A549 (cell line): ENCODE measurements around the gene VSIG8. TPM values are rescaled to one million over a fixed set of nuclear protein-coding genes. Genes with fewer than 3 reads are reported as not detected.

Source experiments
- ATAC-seq, 2 experiments: fragments of 200-7000 bp in 1 of 2; fragments of >200 bp in 1 of 2; cut with Nextera tagmentation in 1 of 2; cut with Tn5 transposase in 1 of 2; 3 replicates each; pipeline versions ENCODE4 v1.8.0 to v1.9.1; 2018 to 2020; ENCODE audit warnings: mild to moderate bottlenecking in 1 of 2, moderate library complexity in 1 of 2
- CTCF ChIA-PET: fragments of 300-600 bp; sonication (Branson Sonifier 250); formaldehyde crosslinking; extraction: SDS; loops from one replicate; lab custom pipeline; 2021; ENCODE audit warnings: antibody characterized with exemption, inconsistent platforms; lab: Yijun Ruan, JAX
- POLR2A ChIA-PET: fragments of 350-600 bp; formaldehyde crosslinking; extraction: SDS; loops from one replicate; lab custom pipeline; 2021; ENCODE audit warnings: antibody characterized with exemption, inconsistent platforms; lab: Yijun Ruan, JAX
- DNase-seq, 2 experiments: peaks; one replicate each; pipeline versions ENCODE4 v3.0.0 to v3.0.0-alpha.2; 2011 to 2016; ENCODE audit warnings: low read depth in 1 of 2, low spot score in 1 of 2
- FAIRE-seq: peaks from 2 replicates; lab custom pipeline; 2011; peaks lifted over from hg19 to GRCh38; lab: Jason Lieb, UNC
- H3K27ac ChIP-seq, 2 experiments: fragments of >200 bp; sonication (Bioruptor Twin); formaldehyde crosslinking; 3 replicates each; pipeline ENCODE4 v1.5.1; 2016 to 2017
- H3K4me1 ChIP-seq: fragments of >200 bp; sonication (Bioruptor Twin); formaldehyde crosslinking; 3 replicates; pipeline ENCODE4 v1.6.1; 2016
- H3K4me2 ChIP-seq: fragments of >200 bp; sonication (Bioruptor Twin); formaldehyde crosslinking; 3 replicates; pipeline ENCODE4 v1.6.1; 2016
- H3K4me3 ChIP-seq: fragments of >200 bp; sonication (Bioruptor Twin); formaldehyde crosslinking; 3 replicates; pipeline ENCODE4 v1.5.1; 2016
- H3K9me3 ChIP-seq: fragments of >200 bp; sonication (Bioruptor Twin); formaldehyde crosslinking; 3 replicates; pipeline ENCODE4 v1.6.1; 2016
- BCL3 ChIP-seq: fragments of >200 bp; sonication (Bioruptor Twin); formaldehyde crosslinking; IDR thresholded peaks from 3 replicates; pipeline ENCODE4 v1.6.1; 2016
- CBX8 ChIP-seq: fragments of 200-600 bp; sonication (generic); IDR thresholded peaks from 2 replicates; pipeline ENCODE4 v1.6.1; 2016
- CHD4 ChIP-seq: fragments of 200-600 bp; sonication (generic); IDR thresholded peaks from 2 replicates; pipeline ENCODE4 v1.6.1; 2016; ENCODE audit warnings: antibody characterized with exemption, mild to moderate bottlenecking, borderline replicate concordance
- EHF ChIP-seq: fragments of 250-450 bp; sonication (Bioruptor Pico); IDR thresholded peaks from 2 replicates; pipeline ENCODE4 v1.5.0; 2020; ENCODE audit warnings: mild to moderate bottlenecking
- ELK1 ChIP-seq: fragments of 150-350 bp; IDR thresholded peaks from 2 replicates; pipeline ENCODE4 v1.6.1; 2014; ENCODE audit warnings: low read depth, mild to moderate bottlenecking, low read length
- EP300 ChIP-seq, 2 experiments: fragments of >200 bp; sonication (Bioruptor Twin); formaldehyde crosslinking; IDR thresholded peaks; 2 replicates in 1 of 2; 3 replicates in 1 of 2; pipeline ENCODE4 v1.6.1; 2016 to 2017
- FOSL2 ChIP-seq, 2 experiments: fragments of 450-650 bp in 1 of 2; fragments of >200 bp in 1 of 2; sonication (Bioruptor Twin) in 1 of 2; formaldehyde crosslinking; IDR thresholded peaks; 2 replicates each; pipeline versions ENCODE4 v1.5.0 to v1.6.1; 2016 to 2020; ENCODE audit warnings: mild to moderate bottlenecking in 1 of 2, moderate library complexity in 1 of 2
- HDAC2 ChIP-seq: fragments of 200-600 bp; sonication (generic); IDR thresholded peaks from 2 replicates; pipeline ENCODE4 v1.6.1; 2016
- HOXA7 ChIP-seq: fragments of 250-450 bp; sonication (Bioruptor Pico); IDR thresholded peaks from 2 replicates; pipeline ENCODE4 v1.5.0; 2020; ENCODE audit warnings: mild to moderate bottlenecking, moderate library complexity
- HOXB5 ChIP-seq: fragments of 250-450 bp; sonication (Bioruptor Pico); IDR thresholded peaks from 2 replicates; pipeline ENCODE4 v1.5.0; 2020; ENCODE audit warnings: mild to moderate bottlenecking, moderate library complexity
- JUN ChIP-seq, 2 experiments: fragments of >200 bp; sonication (Bioruptor Twin); formaldehyde crosslinking; IDR thresholded peaks; 2 replicates in 1 of 2; 3 replicates in 1 of 2; pipeline ENCODE4 v1.6.1; 2016 to 2017
- JUNB ChIP-seq: fragments of >200 bp; sonication (Bioruptor Twin); formaldehyde crosslinking; IDR thresholded peaks from 2 replicates; pipeline ENCODE4 v1.6.1; 2016
- PHF8 ChIP-seq: fragments of 200-600 bp; sonication (generic); IDR thresholded peaks from 2 replicates; pipeline ENCODE4 v1.6.1; 2016; ENCODE audit warnings: low read depth, mild to moderate bottlenecking, antibody characterized with exemption, moderate library complexity, borderline replicate concordance
- POLR2A ChIP-seq: IDR thresholded peaks from 2 replicates; pipeline ENCODE4 v1.6.1; 2012; ENCODE audit warnings: mild to moderate bottlenecking, low read length
- RAD21 ChIP-seq, 2 experiments: fragments of >200 bp in 1 of 2; sonication (Bioruptor Twin) in 1 of 2; formaldehyde crosslinking in 1 of 2; IDR thresholded peaks in 1 of 2; conservative IDR thresholded peaks in 1 of 2; 2 replicates in 1 of 2; 3 replicates in 1 of 2; pipeline ENCODE4 v1.6.1; 2012 to 2018; ENCODE audit warnings: inconsistent platforms in 1 of 2
- RCOR1 ChIP-seq: fragments of 150-350 bp; IDR thresholded peaks from 2 replicates; pipeline ENCODE4 v1.6.1; 2014; ENCODE audit warnings: antibody characterized with exemption, low read length, low read depth
- RFX5 ChIP-seq: fragments of 450-650 bp; IDR thresholded peaks from 2 replicates; pipeline ENCODE4 v1.7.1; 2014; ENCODE audit warnings: antibody characterized with exemption, mild to moderate bottlenecking, moderate library complexity
- SMC3 ChIP-seq: fragments of >200 bp; sonication (Bioruptor Twin); formaldehyde crosslinking; IDR thresholded peaks from 3 replicates; pipeline ENCODE4 v1.6.1; 2018; ENCODE audit warnings: inconsistent platforms
- SREBF2 ChIP-seq: fragments of 450-650 bp; IDR thresholded peaks from 2 replicates; pipeline ENCODE4 v1.6.1; 2014; ENCODE audit warnings: mild to moderate bottlenecking, moderate library complexity
- ZFP36 ChIP-seq: fragments of 450-650 bp; IDR thresholded peaks from 2 replicates; pipeline ENCODE4 v1.6.1; 2014; ENCODE audit warnings: borderline replicate concordance; ENCODE audit not compliant: partially characterized antibody
- ZSCAN20 ChIP-seq: fragments of 250-450 bp; sonication (Bioruptor Pico); IDR thresholded peaks from 2 replicates; pipeline ENCODE4 v1.8.0; 2022; ENCODE audit warnings: mild to moderate bottlenecking, moderate library complexity
- WGBS: methylation state at CpG from one replicate; pipeline ENCODE4 v1.1.6; 2017; ENCODE audit errors: missing lambda C conversion rate; 5-methylcytosine and 5-hydroxymethylcytosine counted together
- polyA plus RNA-seq, 4 experiments: library from polyadenylated mRNA; depleted of rRNA in 3 of 4; stranded (reverse); fragments of >200 nt; fragmentation: RNase III in 1 of 4; extraction: RNeasy Plus Mini Kit Qiagen cat#74134 plus additional on column Dnase treatment in 1 of 4; gene quantifications; 2 replicates in 3 of 4; 3 replicates in 1 of 4; pipeline ENCODE4 v1.2.3, GENCODE V29; 2011 to 2017

VSIG8 gene
- polyA plus RNA-seq, 2 of the 4 experiments (the other 2 are of a cell fraction), result 0.04 to 0.09 TPM

- FAIRE-seq (no peak), DNase-seq (peak; percentile 60 to 81), ATAC-seq (peak; percentile 90 to 93)
- H3K4me1 ChIP-seq, result peaks cover 18% of the 10 kb centered on the region
- ChIA-PET POLR2A (no interaction called here), CTCF (interaction anchor here (0.9 to 12.1 kb wide), 3 partner anchors 37 to 644 kb away, joined by 3 to 126 read pairs (median 3); no protein-coding TSS in a partner anchor)
- H3K27ac ChIP-seq, result peak overlapping the region; percentile 86 to 93
- H3K4me2 ChIP-seq, result peak overlapping the region; percentile 78
- H3K9me3 ChIP-seq, result no peaks in the 10 kb centered on the region
- WGBS, result 3% methylated on average over 19 of the region's 59 CpGs
- TF ChIP-seq HDAC2 (no peak), ZFP36 (no peak), CBX8 (no peak), ZSCAN20 (CRISPR knock-in tag) (no peak), JUN (IDR thresholded peaks at IDR 0.05) (peak in 1 of 2 experiments; percentile 75; a peak in 3 of 5 replicates), POLR2A (peak; percentile 47), RAD21 (conservative IDR thresholded peaks at IDR 0.05 in 1 of 2, IDR thresholded peaks at IDR 0.05 in 1 of 2) (peak in 1 of 2 experiments; percentile 23; a peak in 2 of 5 replicates), EHF (CRISPR knock-in tag) (no peak), SMC3 (peak; percentile 15; the same call in 2 of the 3 replicates), EP300 (IDR thresholded peaks at IDR 0.05) (no peak), HOXA7 (CRISPR knock-in tag) (no peak), FOSL2 (IDR thresholded peaks at IDR 0.05) (no peak), FOSL2 (CRISPR knock-in tag; IDR thresholded peaks at IDR 0.05) (peak; percentile 4; the same call in 1 of the 2 replicates)
- TF ChIP-seq, all 56 proteins: peak for 5
- peak overlapping the region; percentile 59 for H3K4me3 ChIP-seq
These were observed 7.7 kb downstream of the VSIG8 start for GRCh38 chr1:159854693-159855192.

DNA sequence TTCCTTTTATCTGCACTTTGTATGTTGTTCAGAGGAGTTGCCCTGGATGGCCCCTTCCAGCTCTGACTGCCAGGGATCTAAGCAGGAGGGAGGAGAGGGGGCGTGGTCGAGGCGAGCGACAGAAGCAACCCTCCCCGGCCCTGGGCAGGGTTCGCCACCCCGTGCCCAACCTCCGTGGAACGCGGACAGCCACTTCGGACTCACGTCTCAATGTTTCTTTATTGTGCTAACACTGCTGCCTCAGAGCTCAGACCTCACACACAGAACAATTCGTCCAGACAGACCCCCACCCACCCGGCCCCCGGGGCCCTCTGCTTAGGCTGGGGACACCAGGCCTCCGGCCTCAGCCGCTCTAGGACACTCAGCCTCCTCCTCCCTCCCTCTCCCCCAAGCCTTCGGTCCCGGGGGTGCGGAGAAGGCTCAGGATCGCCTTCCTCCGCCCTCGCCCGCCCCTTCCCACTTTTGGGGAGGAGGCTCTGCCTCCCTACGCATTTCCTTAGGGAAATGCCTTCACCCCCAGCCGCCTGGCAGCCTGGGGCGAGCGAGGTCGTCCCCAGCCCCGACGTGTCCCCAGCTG, 8.3 kb downstream of the VSIG8 start:
- Histone ChIP-seq H3K4me1 (peaks cover 18% of the 10 kb centered on the region), H3K4me2 (peak overlapping the region; percentile 78), H3K27ac (peak overlapping the region; percentile 86 to 93), H3K9me3 (no peaks in the 10 kb centered on the region)
- POLR2A ChIA-PET, result interaction anchor here (0.7 kb wide), 1 partner anchor 11 kb away, joined by 3 read pairs; no protein-coding TSS in a partner anchor
- CTCF ChIA-PET, result interaction anchor here (0.9 to 12.1 kb wide), 3 partner anchors 38 to 170 kb away, joined by 3 to 126 read pairs (median 13); no protein-coding TSS in a partner anchor
- no peak for FAIRE-seq
- no peak for TF ChIP-seq JUN (IDR thresholded peaks at IDR 0.05)
- TF ChIP-seq POLR2A, result peak; percentile 27; the same call in 1 of the 2 replicates
- TF ChIP-seq, all 56 proteins: peak for 1
- H3K4me3 ChIP-seq, result peak overlapping the region; percentile 59
- ATAC-seq (peak; percentile 78 to 87), DNase-seq (peak; percentile 52 to 69)
- 3% methylated on average over 19 of the region's 31 CpGs for WGBS

DNA sequence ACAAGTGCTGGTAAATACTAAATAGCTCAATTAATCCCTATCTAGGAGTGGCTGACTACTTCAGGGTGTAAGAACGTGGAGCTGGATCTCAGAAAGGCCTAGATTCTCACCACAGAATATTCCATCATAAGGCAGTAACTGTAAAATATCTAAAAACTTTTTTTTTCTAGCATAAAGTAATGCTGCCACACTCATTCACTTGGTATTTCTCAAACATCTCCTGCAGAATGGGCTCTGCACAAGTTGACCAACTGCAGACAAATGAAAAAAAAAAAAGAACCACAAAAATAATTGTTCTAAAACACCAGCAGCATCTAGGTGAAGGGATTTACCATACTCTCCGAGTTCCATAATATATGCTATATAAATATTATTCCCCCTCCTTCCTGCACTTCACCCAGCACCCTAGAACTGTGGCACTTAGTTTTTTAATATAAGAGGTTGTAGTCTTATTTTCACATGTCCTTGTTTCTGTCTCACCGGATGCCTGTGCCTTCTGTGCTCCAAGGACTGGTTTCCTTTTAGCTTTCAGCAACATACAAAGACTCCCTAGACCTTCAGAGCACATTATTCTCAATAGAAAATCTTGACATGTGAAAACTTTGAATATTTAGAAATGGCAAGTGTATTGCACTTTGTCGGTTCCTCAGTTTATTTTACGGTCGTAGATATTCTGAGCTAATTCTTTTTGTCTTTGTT, 8.9 kb downstream of the VSIG8 start:
- Histone ChIP-seq H3K4me2 (peak overlapping the region; percentile 78), H3K4me1 (peaks cover 22% of the 10 kb centered on the region), H3K9me3 (no peaks in the 10 kb centered on the region), H3K27ac (peak overlapping the region; percentile 86 to 93; a peak in 5 of 6 replicates), H3K4me3 (peak overlapping the region; percentile 59)
- FAIRE-seq, result no peak
- no peak for ATAC-seq
- ChIA-PET POLR2A (interaction anchor here (0.6 to 0.7 kb wide), 2 partner anchors 11 to 33 kb away, joined by 3 read pairs; no protein-coding TSS in a partner anchor), CTCF (interaction anchor here (1.7 to 12.1 kb wide), 2 partner anchors 38 to 55 kb away, joined by 13 to 126 read pairs; no protein-coding TSS in a partner anchor)
- no peak for TF ChIP-seq PHF8
- TF ChIP-seq SREBF2, result no peak
- TF ChIP-seq ELK1, result no peak
- TF ChIP-seq SMC3, result no peak
- no peak for TF ChIP-seq RAD21 (conservative IDR thresholded peaks at IDR 0.05 in 1 of 2, IDR thresholded peaks at IDR 0.05 in 1 of 2)
- TF ChIP-seq RFX5, result no peak
- TF ChIP-seq BCL3, result no peak
- TF ChIP-seq EP300 (IDR thresholded peaks at IDR 0.05), result no peak
- no peak for TF ChIP-seq CHD4
- TF ChIP-seq HOXB5 (CRISPR knock-in tag), result no peak
- TF ChIP-seq RCOR1, result no peak
- no peak for TF ChIP-seq JUNB
- no peak for DNase-seq
- WGBS, result 27% methylated on average over 6 of the region's 6 CpGs
